ENCODE measurements around the gene MCRS1.

MCRS1 gene

GRCh38 chr12:49585477-49586459 is 17.8 kb upstream of the MCRS1 start:
- peaks cover 46% of the 10 kb centered on the region for H3K36me3 ChIP-seq (ENCODE audit: insufficient read depth, insufficient read length, low read length)
- no peak overlapping the region for H3K9ac ChIP-seq (ENCODE audit: insufficient read length, low read depth)
- no peaks in the 10 kb centered on the region for H3K27me3 ChIP-seq (ENCODE audit: insufficient read depth, insufficient read length)
- TF ChIP-seq ZNF274 (IDR thresholded peaks at IDR 0.05; ENCODE audit: low read depth, low read length) = no peak
- no peak for TF ChIP-seq YY1 (IDR thresholded peaks at IDR 0.05; ENCODE audit: insufficient read depth, insufficient read length)
- TF ChIP-seq SUZ12 (IDR thresholded peaks at IDR 0.05; ENCODE audit: extremely low read depth, insufficient read depth, insufficient read length) = no peak
- peaks cover 9% of the 10 kb centered on the region for H3K4me1 ChIP-seq (ENCODE audit: insufficient read depth, insufficient read length)
- no peak for DNase-seq (ENCODE audit: low read depth, low spot score)
- H3K9me3 ChIP-seq (ENCODE audit: insufficient read depth, low read length) = peaks cover 5% of the 10 kb centered on the region
- H3K4me3 ChIP-seq (ENCODE audit: insufficient read length, low read depth) = no peak overlapping the region

- no peak overlapping the region for H3K9ac ChIP-seq (ENCODE audit: insufficient read length, low read depth)
- TF ChIP-seq ZNF274 (IDR thresholded peaks at IDR 0.05; ENCODE audit: low read depth, low read length) (no peak), YY1 (IDR thresholded peaks at IDR 0.05; ENCODE audit: insufficient read depth, insufficient read length) (no peak), SUZ12 (IDR thresholded peaks at IDR 0.05; ENCODE audit: extremely low read depth, insufficient read depth, insufficient read length) (no peak)
- H3K27me3 ChIP-seq (ENCODE audit: insufficient read depth, insufficient read length) = no peaks in the 10 kb centered on the region
These were observed 16.6 kb upstream of the MCRS1 start for GRCh38 chr12:49584591-49584990.

GRCh38 chr12:49583366-49584094 is 15.6 kb upstream of the MCRS1 start:
- Histone ChIP-seq H3K27me3 (ENCODE audit: insufficient read depth, insufficient read length) (no peaks in the 10 kb centered on the region), H3K4me1 (ENCODE audit: insufficient read depth, insufficient read length) (peaks cover 15% of the 10 kb centered on the region), H3K4me3 (ENCODE audit: insufficient read length, low read depth) (no peak overlapping the region), H3K36me3 (ENCODE audit: insufficient read depth, insufficient read length, low read length) (peaks cover 40% of the 10 kb centered on the region), H3K9me3 (ENCODE audit: insufficient read depth, low read length) (no peaks in the 10 kb centered on the region), H3K9ac (ENCODE audit: insufficient read length, low read depth) (no peak overlapping the region)
- DNase-seq (ENCODE audit: low read depth, low spot score) = no peak
- TF ChIP-seq ZNF274 (IDR thresholded peaks at IDR 0.05; ENCODE audit: low read depth, low read length) = no peak

More at GRCh38 chr12:49584591-49584990, 16.6 kb upstream of the MCRS1 start:
- no peak for DNase-seq (ENCODE audit: low read depth, low spot score)
- Histone ChIP-seq H3K9me3 (ENCODE audit: insufficient read depth, low read length) (no peaks in the 10 kb centered on the region), H3K36me3 (ENCODE audit: insufficient read depth, insufficient read length, low read length) (peaks cover 42% of the 10 kb centered on the region), H3K4me3 (ENCODE audit: insufficient read length, low read depth) (no peak overlapping the region), H3K4me1 (ENCODE audit: insufficient read depth, insufficient read length) (peaks cover 15% of the 10 kb centered on the region)

GRCh38 chr12:49582850-49583249 is 14.9 kb upstream of the MCRS1 start:
- Histone ChIP-seq H3K4me1 (ENCODE audit: insufficient read depth, insufficient read length) (peaks cover 15% of the 10 kb centered on the region), H3K4me3 (ENCODE audit: insufficient read length, low read depth) (no peak overlapping the region), H3K27me3 (ENCODE audit: insufficient read depth, insufficient read length) (no peaks in the 10 kb centered on the region), H3K36me3 (ENCODE audit: insufficient read depth, insufficient read length, low read length) (peaks cover 34% of the 10 kb centered on the region), H3K9me3 (ENCODE audit: insufficient read depth, low read length) (no peaks in the 10 kb centered on the region), H3K9ac (ENCODE audit: insufficient read length, low read depth) (no peak overlapping the region)
- no peak for DNase-seq (ENCODE audit: low read depth, low spot score)
- no peak for TF ChIP-seq YY1 (IDR thresholded peaks at IDR 0.05; ENCODE audit: insufficient read depth, insufficient read length)
- no peak for TF ChIP-seq SUZ12 (IDR thresholded peaks at IDR 0.05; ENCODE audit: extremely low read depth, insufficient read depth, insufficient read length)
- no peak for TF ChIP-seq ZNF274 (IDR thresholded peaks at IDR 0.05; ENCODE audit: low read depth, low read length)

- TF ChIP-seq ZNF274 (IDR thresholded peaks at IDR 0.05; ENCODE audit: low read depth, low read length) (no peak), YY1 (IDR thresholded peaks at IDR 0.05; ENCODE audit: insufficient read depth, insufficient read length) (no peak), SUZ12 (IDR thresholded peaks at IDR 0.05; ENCODE audit: extremely low read depth, insufficient read depth, insufficient read length) (no peak)
- Histone ChIP-seq H3K9ac (ENCODE audit: insufficient read length, low read depth) (no peak overlapping the region), H3K36me3 (ENCODE audit: insufficient read depth, insufficient read length, low read length) (peaks cover 29% of the 10 kb centered on the region), H3K4me3 (ENCODE audit: insufficient read length, low read depth) (no peak overlapping the region), H3K9me3 (ENCODE audit: insufficient read depth, low read length) (no peaks in the 10 kb centered on the region), H3K4me1 (ENCODE audit: insufficient read depth, insufficient read length) (peaks cover 15% of the 10 kb centered on the region), H3K27me3 (ENCODE audit: insufficient read depth, insufficient read length) (no peaks in the 10 kb centered on the region)
- DNase-seq (ENCODE audit: low read depth, low spot score) = no peak
These were observed 14.3 kb upstream of the MCRS1 start for GRCh38 chr12:49582201-49582600.

- Histone ChIP-seq H3K9ac (ENCODE audit: insufficient read length, low read depth) (peak overlapping the region; percentile 36), H3K4me3 (ENCODE audit: insufficient read length, low read depth) (no peak overlapping the region), H3K36me3 (ENCODE audit: insufficient read depth, insufficient read length, low read length) (peaks cover 31% of the 10 kb centered on the region), H3K4me1 (ENCODE audit: insufficient read depth, insufficient read length) (peaks cover 14% of the 10 kb centered on the region), H3K9me3 (ENCODE audit: insufficient read depth, low read length) (no peaks in the 10 kb centered on the region), H3K27me3 (ENCODE audit: insufficient read depth, insufficient read length) (no peaks in the 10 kb centered on the region)
- no peak for TF ChIP-seq ZNF274 (IDR thresholded peaks at IDR 0.05; ENCODE audit: low read depth, low read length)
- no peak for TF ChIP-seq SUZ12 (IDR thresholded peaks at IDR 0.05; ENCODE audit: extremely low read depth, insufficient read depth, insufficient read length)
- no peak for TF ChIP-seq YY1 (IDR thresholded peaks at IDR 0.05; ENCODE audit: insufficient read depth, insufficient read length)
- peak; percentile 90 for DNase-seq (ENCODE audit: low read depth, low spot score)
These were observed 12.9 kb upstream of the MCRS1 start for GRCh38 chr12:49580572-49581535.

Measured in NT2/D1 (cell line).